Stimulated activated effector memory CD8-positive, alpha-beta T cell treated with anti-CD3 and anti-CD28 coated beads, Interleukin-12 subunit alpha, Interleukin-12 subunit beta, amount 100 ng/mL, for 72 hours (primary cell): ENCODE measurements around the gene FIBCD1.
A peak's percentile ranks its signal among the peaks of the same experiment; 100 is the strongest.

Experiments used
- ATAC-seq: fragments of 150-1000 bp; cut with Tn5 transposase; 2 replicates; pipeline ENCODE4 v1.10.0; 2021
- DNase-seq, 2 donors: peaks; one replicate each; pipeline ENCODE4 v3.0.0; 2021 to 2022; ENCODE audit warnings: low spot score in 2 of 2
- H3K27ac Mint-ChIP-seq: one replicate; pipeline ENCODE4 v1.8.0; 2022; ENCODE audit warnings: mild to moderate bottlenecking, mixed read lengths
- H3K36me3 Mint-ChIP-seq: one replicate; pipeline ENCODE4 v1.8.0; 2022; ENCODE audit warnings: mild to moderate bottlenecking, mixed read lengths
- H3K4me1 Mint-ChIP-seq: one replicate; pipeline ENCODE4 v1.8.0; 2022; ENCODE audit warnings: mixed read lengths
- H3K4me3 Mint-ChIP-seq: one replicate; pipeline ENCODE4 v1.8.0; 2022; ENCODE audit warnings: mild to moderate bottlenecking, mixed read lengths
- H3K9me3 Mint-ChIP-seq: one replicate; pipeline ENCODE4 v1.8.0; 2022; ENCODE audit warnings: mixed read lengths

The FIBCD1 gene

DNA sequence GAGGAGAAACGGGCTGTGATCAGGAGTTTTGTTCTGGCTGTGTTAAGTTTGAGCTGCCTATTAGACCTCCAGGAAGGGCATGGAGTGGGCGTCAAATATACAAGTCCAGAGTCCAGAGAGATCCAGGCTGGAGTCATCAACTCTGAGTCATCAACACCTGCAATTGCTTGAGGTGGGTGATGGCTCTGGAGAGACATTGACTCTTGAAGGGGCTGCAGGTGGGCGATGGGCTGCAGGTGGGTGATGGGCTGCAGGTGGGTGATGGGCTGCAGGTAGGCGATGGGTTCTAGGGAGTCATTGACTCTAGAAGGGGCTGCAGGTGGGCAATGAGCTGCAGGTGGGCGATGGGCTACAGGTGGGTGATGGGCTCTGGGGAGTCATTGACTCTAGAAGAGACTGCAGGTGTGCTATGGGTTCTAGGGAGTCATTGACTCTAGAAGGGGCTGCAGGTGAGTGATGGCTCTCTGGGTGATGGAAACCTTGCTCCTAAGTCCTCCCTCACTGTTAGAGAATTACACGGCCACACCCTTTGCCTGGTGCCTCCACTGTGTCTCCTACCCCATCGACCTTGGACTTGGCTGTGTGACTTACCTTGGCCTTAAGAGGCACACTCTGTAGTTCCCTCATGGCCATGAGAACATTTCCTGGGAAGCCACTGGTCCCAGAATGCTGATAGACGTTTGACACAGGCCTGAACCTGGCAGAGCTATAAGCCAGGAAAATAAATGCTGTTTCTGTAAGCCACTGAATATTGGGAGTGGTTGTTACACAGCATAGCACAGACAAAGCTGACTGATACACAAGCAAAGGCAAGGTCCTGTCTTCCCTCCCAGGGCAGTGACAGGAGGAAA lies 10.4 kb upstream of the FIBCD1 start:
- no peak overlapping the region for H3K4me3 Mint-ChIP-seq
- peaks cover 5% of the 10 kb centered on the region for H3K4me1 Mint-ChIP-seq
- H3K27ac Mint-ChIP-seq: no peak overlapping the region
- H3K9me3 Mint-ChIP-seq: peaks cover 4% of the 10 kb centered on the region
- H3K36me3 Mint-ChIP-seq: no peaks in the 10 kb centered on the region
- DNase-seq: no peak
- ATAC-seq: no peak

DNA sequence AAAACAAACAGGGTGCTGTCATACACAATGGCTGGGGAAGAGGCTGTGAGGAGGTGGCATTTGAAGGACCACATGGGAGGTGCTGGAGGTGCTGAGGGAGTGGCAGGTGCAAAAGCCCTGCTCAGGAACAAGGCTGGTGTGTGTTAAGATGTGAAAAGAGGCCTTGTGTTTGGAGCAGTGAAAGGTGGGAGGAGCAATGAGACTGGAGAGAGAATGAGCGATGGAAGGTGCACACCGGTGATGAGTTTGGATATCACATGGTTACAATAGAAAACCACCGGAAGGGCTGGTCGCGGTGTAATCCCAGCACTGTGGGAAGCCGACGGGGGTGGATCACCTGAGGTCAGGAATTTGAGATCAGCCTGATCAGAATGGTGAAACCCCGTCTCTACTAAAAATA lies 9.2 kb upstream of the FIBCD1 start:
- no peak overlapping the region for H3K4me3 Mint-ChIP-seq
- no peak overlapping the region for H3K27ac Mint-ChIP-seq
- H3K36me3 Mint-ChIP-seq: no peaks in the 10 kb centered on the region
- ATAC-seq (no peak), DNase-seq (no peak)
- H3K4me1 Mint-ChIP-seq: peaks cover 5% of the 10 kb centered on the region
- H3K9me3 Mint-ChIP-seq: peaks cover 4% of the 10 kb centered on the region

DNA sequence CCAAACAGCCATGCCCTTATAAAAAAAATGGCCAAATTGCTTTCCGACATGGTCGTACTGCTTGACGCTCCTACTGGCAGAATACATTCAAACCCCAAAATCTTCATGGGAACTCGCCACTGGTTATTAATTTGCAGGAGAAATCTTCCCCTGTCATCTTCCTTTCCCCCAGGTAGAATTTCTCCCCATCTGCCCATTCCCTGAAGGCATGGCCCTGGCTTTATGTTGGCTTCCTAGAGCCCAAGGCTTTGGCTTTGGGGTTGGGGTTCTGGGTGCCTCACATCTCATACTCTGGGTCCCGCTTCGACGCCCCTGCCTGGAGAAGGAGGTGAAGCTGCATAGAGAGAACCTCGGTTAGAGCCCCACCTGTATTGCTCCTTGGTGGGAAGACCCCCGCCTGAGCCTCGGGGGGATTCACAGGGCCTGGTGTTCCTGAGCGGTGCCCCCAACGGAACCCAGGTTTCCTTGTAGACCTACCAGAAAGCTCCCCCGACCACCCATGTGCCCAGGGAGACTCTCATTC lies 8.6 kb upstream of the FIBCD1 start:
- H3K36me3 Mint-ChIP-seq: no peaks in the 10 kb centered on the region
- peaks cover 5% of the 10 kb centered on the region for H3K4me1 Mint-ChIP-seq
- no peak for DNase-seq
- H3K4me3 Mint-ChIP-seq: no peak overlapping the region
- no peak overlapping the region for H3K27ac Mint-ChIP-seq
- peaks cover 4% of the 10 kb centered on the region for H3K9me3 Mint-ChIP-seq
- no peak for ATAC-seq

DNA sequence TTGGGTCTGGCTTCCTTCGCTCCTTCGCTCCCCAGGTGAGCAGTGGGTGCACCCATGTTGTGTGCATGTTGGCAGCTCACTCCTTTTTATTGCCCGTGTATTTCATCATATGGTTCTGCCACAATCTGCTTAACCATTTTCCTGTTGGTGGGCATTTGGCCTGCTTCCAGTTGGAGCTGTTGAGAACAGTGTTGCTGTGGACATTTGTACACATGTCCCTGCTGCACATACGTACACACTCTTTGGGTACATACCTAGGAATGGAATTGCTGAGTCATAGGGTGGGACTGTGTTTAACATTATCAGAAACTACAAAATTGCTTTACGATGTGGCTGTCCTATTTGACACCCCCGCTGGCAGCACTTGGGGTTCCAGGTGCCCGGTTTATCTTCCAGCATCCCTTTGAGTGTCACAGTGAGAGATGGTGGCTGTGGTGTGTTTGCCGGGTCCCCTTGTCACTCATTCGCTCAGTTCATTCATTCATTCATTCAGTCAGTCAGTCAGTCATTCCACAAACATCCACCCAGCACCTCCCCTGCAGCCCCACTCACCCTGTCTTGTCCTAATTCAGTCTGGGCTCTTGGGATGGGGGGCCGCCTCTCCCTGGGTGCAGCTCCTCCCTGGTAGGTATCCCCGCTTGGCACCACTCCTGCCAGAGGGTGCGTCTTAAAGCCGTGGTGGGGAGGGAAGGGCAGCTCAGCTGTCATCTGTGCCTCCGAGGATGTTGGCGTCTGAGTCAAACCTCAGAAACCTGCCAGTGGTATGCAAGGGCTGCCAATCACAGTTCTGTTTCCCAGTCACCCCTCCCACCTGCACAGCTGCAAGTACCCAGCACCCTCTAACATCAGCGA lies 7.9 kb upstream of the FIBCD1 start:
- H3K36me3 Mint-ChIP-seq: no peaks in the 10 kb centered on the region
- peaks cover 5% of the 10 kb centered on the region for H3K4me1 Mint-ChIP-seq
- ATAC-seq (no peak), DNase-seq (no peak)
- no peak overlapping the region for H3K4me3 Mint-ChIP-seq
- H3K9me3 Mint-ChIP-seq: peaks cover 4% of the 10 kb centered on the region
- no peak overlapping the region for H3K27ac Mint-ChIP-seq

DNA sequence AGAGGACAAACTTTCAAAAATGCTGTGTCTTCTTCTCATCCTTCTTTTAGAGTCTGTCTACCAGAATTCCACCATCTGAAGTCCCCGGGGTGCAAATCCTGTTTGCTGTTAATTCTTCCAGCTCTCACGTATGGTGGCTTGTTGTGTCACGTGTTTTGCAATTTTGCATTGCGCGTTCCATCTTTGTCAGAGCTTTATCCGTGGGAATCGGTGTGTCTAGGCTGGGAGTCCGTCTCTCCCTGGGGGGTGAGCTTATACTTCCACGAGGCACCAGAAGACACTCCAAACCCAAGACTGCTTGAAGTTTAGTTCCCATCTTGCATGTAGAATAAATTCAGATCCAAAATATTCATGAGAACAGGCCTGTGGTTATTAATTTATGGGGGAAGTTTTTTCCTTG lies 6.1 kb upstream of the FIBCD1 start:
- no peak overlapping the region for H3K27ac Mint-ChIP-seq
- H3K4me1 Mint-ChIP-seq: peaks cover 14% of the 10 kb centered on the region

DNA sequence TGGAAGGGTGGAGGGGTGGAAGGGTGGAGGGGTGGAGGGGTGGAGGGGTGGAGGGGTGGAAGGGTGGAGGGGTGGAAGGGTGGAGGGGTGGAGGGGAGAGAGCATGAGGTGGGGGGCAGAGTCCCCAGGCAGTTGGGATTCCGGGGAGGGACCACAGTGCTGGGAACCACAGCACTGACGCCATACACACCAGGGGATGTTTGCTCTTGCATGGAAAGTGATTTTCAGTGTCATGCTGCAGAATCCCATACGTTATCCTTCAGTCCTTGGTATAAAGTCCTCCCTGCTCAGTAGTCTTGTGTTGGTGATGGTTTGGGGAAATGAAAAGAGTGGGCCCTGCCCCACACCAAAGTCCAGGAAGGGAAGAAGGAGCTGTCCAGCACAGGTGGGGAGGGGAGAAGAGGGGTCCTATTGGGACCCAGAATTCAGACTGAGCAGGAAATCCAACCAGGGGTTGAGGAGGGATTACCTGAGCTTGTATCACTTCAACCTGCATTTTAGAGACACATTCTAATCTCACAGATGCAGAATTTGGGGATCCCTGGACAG lies 5.5 kb upstream of the FIBCD1 start:
- no peaks in the 10 kb centered on the region for H3K9me3 Mint-ChIP-seq
- H3K36me3 Mint-ChIP-seq: no peaks in the 10 kb centered on the region
- peaks cover 14% of the 10 kb centered on the region for H3K4me1 Mint-ChIP-seq

More for the DNA sequence above, 6.1 kb upstream of the FIBCD1 start:
- peaks cover under 1% of the 10 kb centered on the region for H3K9me3 Mint-ChIP-seq
- no peaks in the 10 kb centered on the region for H3K36me3 Mint-ChIP-seq
- H3K4me3 Mint-ChIP-seq: no peak overlapping the region
- DNase-seq: no peak
- no peak for ATAC-seq

DNA sequence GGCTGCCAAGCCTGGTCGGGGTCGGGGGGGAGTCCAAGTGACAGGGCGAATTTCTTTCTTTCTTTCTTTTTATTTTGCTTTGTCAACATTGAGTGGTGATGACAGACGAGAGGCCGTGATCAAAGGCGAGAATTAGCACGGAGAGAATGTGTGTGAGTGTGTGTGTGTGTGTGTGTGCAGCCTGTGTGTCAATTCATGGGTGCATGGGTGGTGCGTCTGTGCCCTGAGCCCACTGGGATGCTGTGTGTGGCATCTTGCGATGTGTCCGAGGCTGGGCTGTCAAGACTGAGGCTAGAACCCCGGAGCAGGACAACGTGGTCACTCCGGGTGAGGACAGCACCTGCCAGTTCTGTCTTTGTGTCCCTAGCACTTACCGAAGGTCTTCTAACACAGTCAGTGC lies 4.7 kb upstream of the FIBCD1 start:
- ATAC-seq (no peak), DNase-seq (no peak)
- Mint-ChIP-seq H3K36me3 (no peaks in the 10 kb centered on the region), H3K27ac (no peak overlapping the region), H3K9me3 (no peaks in the 10 kb centered on the region), H3K4me3 (no peak overlapping the region), H3K4me1 (peaks cover 14% of the 10 kb centered on the region)

More for the DNA sequence above, 5.5 kb upstream of the FIBCD1 start:
- Mint-ChIP-seq H3K27ac (no peak overlapping the region), H3K4me3 (no peak overlapping the region)
- no peak for ATAC-seq
- DNase-seq: no peak

DNA sequence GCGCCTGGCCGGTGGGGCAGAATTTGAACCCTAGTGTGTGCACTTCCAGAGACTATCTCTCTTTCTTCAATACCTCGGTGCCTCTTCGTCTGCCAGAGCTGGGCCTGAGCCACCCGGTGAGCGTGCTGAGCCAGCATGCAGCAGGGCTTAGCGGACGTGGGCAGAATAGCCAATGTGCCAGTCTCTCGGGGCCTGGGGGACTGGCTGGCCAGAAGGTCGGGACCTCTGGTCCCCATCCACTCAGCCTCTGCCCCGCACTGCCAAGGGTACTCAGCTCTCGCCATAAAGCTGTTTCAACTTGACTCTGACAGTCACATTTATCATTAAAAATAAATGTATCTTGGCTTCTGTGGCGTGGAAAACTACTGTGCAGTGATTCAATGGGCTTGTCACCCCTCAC lies 4.2 kb upstream of the FIBCD1 start:
- ATAC-seq (no peak), DNase-seq (no peak)
- Mint-ChIP-seq H3K36me3 (no peaks in the 10 kb centered on the region), H3K27ac (no peak overlapping the region), H3K9me3 (no peaks in the 10 kb centered on the region), H3K4me3 (no peak overlapping the region), H3K4me1 (peaks cover 13% of the 10 kb centered on the region)

DNA sequence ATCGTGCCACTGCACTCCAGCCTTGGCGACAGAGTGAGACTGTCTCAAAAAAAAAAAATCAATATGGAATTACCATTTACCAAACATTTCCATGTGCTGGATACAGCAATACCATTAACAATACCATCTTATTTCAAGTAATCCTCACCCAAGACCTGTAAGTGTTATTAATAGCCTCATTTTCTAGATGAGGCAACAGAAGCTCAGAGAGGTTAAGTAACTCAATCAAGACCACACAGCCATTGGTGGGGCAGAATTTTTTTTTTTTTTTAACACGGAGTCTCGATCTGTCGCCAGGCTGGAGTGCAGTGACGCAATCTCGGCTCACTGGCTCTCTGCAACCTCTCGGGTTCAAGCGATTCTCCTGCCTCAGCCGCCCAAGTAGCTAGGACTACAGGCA lies 3.6 kb upstream of the FIBCD1 start:
- DNase-seq (no peak), ATAC-seq (no peak)
- Mint-ChIP-seq H3K36me3 (no peaks in the 10 kb centered on the region), H3K4me1 (peaks cover 9% of the 10 kb centered on the region), H3K27ac (no peak overlapping the region), H3K9me3 (no peaks in the 10 kb centered on the region), H3K4me3 (no peak overlapping the region)

DNA sequence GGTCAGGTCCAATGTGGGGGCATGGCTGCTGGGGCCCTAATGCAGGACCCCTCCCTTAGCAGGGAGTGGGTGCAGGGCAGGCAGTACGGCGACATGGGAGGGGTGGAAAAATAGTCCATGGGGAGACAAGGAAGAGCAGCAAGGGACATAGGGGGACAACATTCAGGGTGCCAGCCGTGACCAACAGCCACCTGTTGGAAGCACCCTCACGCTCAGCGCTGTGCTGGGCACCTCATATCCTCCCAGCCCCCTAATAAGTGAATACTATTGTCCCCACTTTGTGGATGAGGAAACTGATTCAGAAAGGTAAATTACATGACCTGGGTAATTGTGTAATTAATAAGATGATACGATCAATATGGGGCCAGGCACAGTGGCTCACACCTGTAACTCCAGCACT lies 3.0 kb upstream of the FIBCD1 start:
- DNase-seq (no peak), ATAC-seq (no peak)
- H3K9me3 Mint-ChIP-seq: no peaks in the 10 kb centered on the region
- no peak overlapping the region for H3K4me3 Mint-ChIP-seq
- peaks cover 9% of the 10 kb centered on the region for H3K4me1 Mint-ChIP-seq
- H3K36me3 Mint-ChIP-seq: no peaks in the 10 kb centered on the region
- no peak overlapping the region for H3K27ac Mint-ChIP-seq

DNA sequence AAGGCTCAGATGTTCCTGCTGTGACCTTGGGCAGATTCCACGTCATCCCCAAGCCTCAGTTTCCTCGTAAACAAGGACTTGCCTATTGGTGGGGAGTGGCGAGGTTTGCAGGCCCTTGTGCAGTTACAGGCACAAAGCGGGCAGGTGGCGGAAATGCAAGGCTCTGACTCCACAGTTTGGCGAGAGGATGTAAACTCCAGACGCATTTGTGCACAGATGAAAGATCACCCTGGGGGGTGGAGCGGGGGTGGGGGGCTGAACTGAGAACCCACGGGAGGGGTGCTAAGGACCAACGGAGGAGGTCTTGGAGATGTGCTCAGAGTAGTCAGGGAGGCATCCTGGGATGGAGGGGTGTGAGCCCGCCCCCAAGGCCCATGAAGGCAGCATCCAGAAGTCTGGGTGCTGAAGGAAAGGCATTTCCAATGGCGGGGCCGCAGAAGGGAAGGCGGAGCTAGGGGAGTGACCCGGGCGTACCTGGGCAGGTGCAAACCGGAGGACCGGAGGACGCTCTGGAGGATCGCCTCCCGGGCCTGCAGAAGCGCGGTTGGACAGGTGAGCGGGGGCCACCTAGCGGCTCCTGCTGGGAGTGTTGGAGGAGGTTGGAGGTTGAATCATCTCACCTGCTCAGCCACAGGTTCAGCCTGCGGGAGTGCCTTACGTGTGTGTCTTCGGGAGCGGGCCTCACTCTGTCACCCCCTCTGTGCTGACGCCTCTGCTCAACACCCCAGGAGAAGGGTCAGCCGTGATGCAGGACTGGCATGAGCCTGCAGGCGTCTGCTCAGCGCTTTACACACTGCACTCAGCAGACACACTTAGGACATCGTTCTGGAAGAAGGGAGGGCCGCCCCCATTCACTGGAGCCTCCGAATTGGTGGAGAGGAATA lies 1.9 kb upstream of the FIBCD1 start:
- H3K36me3 Mint-ChIP-seq: no peaks in the 10 kb centered on the region
- H3K9me3 Mint-ChIP-seq: no peaks in the 10 kb centered on the region
- peaks cover 9% of the 10 kb centered on the region for H3K4me1 Mint-ChIP-seq
- DNase-seq (peak; percentile 63 to 86), ATAC-seq (peak; percentile 73)
- H3K27ac Mint-ChIP-seq: no peak overlapping the region
- H3K4me3 Mint-ChIP-seq: peak overlapping the region; percentile 31

DNA sequence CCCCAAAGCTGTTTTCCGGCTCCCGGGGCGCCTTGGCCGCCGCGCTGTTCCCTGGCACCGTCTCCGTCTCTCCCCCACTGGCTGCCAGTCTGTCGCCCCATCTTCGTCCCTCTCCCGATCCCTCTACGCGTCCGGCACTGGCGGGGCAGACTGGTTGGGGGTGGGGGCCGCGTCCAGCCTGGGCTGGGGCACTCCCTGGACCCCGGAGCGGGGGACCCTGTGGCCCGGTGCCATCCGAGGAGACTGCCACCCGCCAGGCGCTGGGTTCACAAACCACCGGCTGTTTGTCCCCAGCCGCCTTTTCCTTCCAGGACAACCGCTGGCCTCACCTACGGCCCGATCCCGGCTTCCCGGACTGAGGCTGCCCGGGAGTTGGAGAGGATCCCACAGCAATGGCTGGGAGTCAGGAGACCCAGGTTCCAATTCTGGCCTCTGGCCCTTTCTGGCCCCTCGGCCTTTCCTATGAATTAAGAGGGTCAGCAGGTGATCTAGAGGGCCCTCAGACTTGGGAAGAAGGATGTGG lies 1.0 kb upstream of the FIBCD1 start:
- no peaks in the 10 kb centered on the region for H3K9me3 Mint-ChIP-seq
- H3K36me3 Mint-ChIP-seq: no peaks in the 10 kb centered on the region
- H3K4me1 Mint-ChIP-seq: peaks cover 9% of the 10 kb centered on the region
- ATAC-seq: no peak
- H3K27ac Mint-ChIP-seq: no peak overlapping the region
- DNase-seq: peak in 1 of 2 donors; percentile 55
- peak overlapping the region; percentile 31 for H3K4me3 Mint-ChIP-seq

DNA sequence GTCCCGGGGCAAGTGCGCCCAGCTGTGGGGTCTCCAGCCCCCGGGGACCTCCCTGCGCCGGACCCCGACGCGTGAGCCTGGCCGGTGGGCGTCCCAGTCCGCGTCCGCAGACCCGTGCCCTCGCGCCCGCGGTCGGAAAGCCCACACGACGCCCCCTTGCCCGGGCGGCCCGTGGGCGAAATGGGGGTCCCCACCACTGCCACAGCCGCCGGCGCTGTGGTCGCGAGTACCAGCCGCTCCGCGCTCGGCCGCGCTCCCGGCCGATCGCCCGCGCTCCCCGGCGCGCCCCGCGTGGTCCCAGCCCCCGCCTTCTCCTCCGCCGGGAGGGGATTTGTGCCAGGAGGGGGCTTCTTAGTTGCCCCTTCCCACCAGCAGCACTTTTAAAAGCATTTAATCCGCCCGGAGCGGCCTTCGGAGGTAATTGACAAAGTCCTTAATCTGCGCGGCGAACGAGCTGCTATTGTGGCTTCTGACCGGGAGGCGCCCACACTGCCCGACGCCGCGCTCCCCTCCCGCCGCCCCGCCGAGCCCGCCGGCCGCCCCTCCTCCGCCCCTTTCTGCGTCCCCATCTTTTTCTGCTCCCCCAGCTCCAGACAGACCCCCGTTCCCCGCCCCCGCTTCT lies 469 bp upstream of the FIBCD1 start:
- Mint-ChIP-seq H3K36me3 (no peaks in the 10 kb centered on the region), H3K4me3 (no peak overlapping the region), H3K9me3 (no peaks in the 10 kb centered on the region), H3K4me1 (peaks cover 9% of the 10 kb centered on the region), H3K27ac (no peak overlapping the region)
- ATAC-seq (no peak), DNase-seq (peak in 1 of 2 donors; percentile 54)

DNA sequence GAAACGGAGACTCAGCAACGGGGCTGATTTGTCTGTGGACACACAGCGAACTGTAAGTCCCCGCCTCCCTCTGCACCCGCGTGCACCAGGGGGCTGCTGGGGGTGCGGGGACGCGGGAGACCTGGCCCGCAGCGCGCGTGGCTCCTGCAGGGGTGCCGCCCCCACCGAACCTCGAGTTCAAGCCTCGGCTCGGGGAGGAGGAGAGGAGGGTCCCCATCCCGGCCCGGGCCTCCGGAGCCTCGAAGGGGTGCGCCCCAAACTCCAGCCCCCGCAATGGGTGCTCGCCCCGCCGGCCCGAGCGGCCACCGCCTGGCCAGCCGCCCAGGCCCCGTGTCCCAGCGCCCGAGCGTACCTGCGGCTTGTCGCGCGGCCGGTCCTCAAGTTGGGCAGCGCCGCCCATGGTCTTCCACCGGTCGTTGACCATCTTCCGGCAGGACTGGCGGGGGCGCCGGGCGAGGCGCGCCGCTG lies 829 bp downstream of the FIBCD1 start:
- DNase-seq (no peak), ATAC-seq (no peak)
- Mint-ChIP-seq H3K36me3 (no peaks in the 10 kb centered on the region), H3K4me3 (no peak overlapping the region), H3K4me1 (peaks cover 9% of the 10 kb centered on the region), H3K9me3 (no peaks in the 10 kb centered on the region), H3K27ac (no peak overlapping the region)
